Cardiac septum (tissue), 1 donor: ENCODE data around the gene FAAH. TPM values are rescaled to one million over a fixed set of nuclear protein-coding genes. Genes with fewer than 3 reads are reported as not detected.

Source experiments
- DNase-seq: peaks from one replicate; pipeline ENCODE4 v3.0.0-alpha.2; 2020; ENCODE audit warnings: low spot score
- intact Hi-C: fragments of 100-400 bp; cut with DNase I; formaldehyde crosslinking; loops from one replicate; pipeline ENCODE4 v1.14.0; 2022
- total RNA-seq: library from RNA; stranded (reverse); fragmentation: NEBNext Ultra II Directional; extraction: Animal tissue kit (Norgen Biotek cat#: 25700); gene quantifications from one replicate; pipeline ENCODE4 v1.2.1, GENCODE V29; 2021
- donor health status: DM: no; HTN: no; CAD: no.

FAAH gene
- total RNA-seq, 1 donor from 2014 or later = 0.97 TPM

- no peak for DNase-seq
- intact Hi-C loops = no loop called here
Observed at GRCh38 chr1:46412893-46413595, 18.9 kb downstream of the FAAH start.

- DNase-seq = no peak
- intact Hi-C loops = no loop called here
Observed at GRCh38 chr1:46413596-46413985, 19.5 kb downstream of the FAAH start.

- intact Hi-C loops = no loop called here
- no peak for DNase-seq
Observed at GRCh38 chr1:46415514-46415913, 21.4 kb downstream of the FAAH start.

- intact Hi-C loops = no loop called here
- no peak for DNase-seq
Observed at GRCh38 chr1:46418976-46419375, 24.9 kb downstream of the FAAH start.

- DNase-seq = no peak
- intact Hi-C loops = no loop called here
Observed at GRCh38 chr1:46420533-46420915, 26.4 kb downstream of the FAAH start.

GRCh38 chr1:46421739-46422138, 27.6 kb downstream of the FAAH start:
- DNase-seq = no peak
- intact Hi-C loops = no loop called here

- DNase-seq = no peak
- intact Hi-C loops = no loop called here
Observed at GRCh38 chr1:46422261-46422871, 28.2 kb downstream of the FAAH start.

GRCh38 chr1:46423574-46424240, 29.6 kb downstream of the FAAH start:
- DNase-seq = no peak
- intact Hi-C loops = no loop called here

- DNase-seq = no peak
- intact Hi-C loops = no loop called here
Observed at GRCh38 chr1:46424730-46425129, 30.6 kb downstream of the FAAH start.

GRCh38 chr1:46425726-46426125, 31.6 kb downstream of the FAAH start:
- no peak for DNase-seq
- intact Hi-C loops = no loop called here

- no peak for DNase-seq
- intact Hi-C loops = no loop called here
Observed at GRCh38 chr1:46427541-46427940, 33.4 kb downstream of the FAAH start.

GRCh38 chr1:46429436-46429835, 35.3 kb downstream of the FAAH start:
- intact Hi-C loops = no loop called here
- no peak for DNase-seq

GRCh38 chr1:46431695-46432094, 37.6 kb downstream of the FAAH start:
- intact Hi-C loops = no loop called here
- no peak for DNase-seq

- no peak for DNase-seq
- intact Hi-C loops = no loop called here
Observed at GRCh38 chr1:46432781-46433327, 38.7 kb downstream of the FAAH start.

- intact Hi-C loops = no loop called here
Observed at GRCh38 chr1:46434358-46434757, 40.2 kb downstream of the FAAH start.

GRCh38 chr1:46436844-46437243, 42.7 kb downstream of the FAAH start:
- no peak for DNase-seq
- intact Hi-C loops = no loop called here

More at GRCh38 chr1:46434358-46434757, 40.2 kb downstream of the FAAH start:
- DNase-seq = no peak

- intact Hi-C loops = no loop called here
- DNase-seq = no peak
Observed at GRCh38 chr1:46437723-46438122, 43.6 kb downstream of the FAAH start.

- intact Hi-C loops = no loop called here
- no peak for DNase-seq
Observed at GRCh38 chr1:46438346-46438745, 44.2 kb downstream of the FAAH start.

GRCh38 chr1:46440478-46440877, 46.4 kb downstream of the FAAH start:
- intact Hi-C loops = no loop called here
- no peak for DNase-seq

- no peak for DNase-seq
- intact Hi-C loops = no loop called here
Observed at GRCh38 chr1:46442317-46443161, 48.4 kb downstream of the FAAH start.
